GM11168 (cell line): ENCODE measurements around the gene DCXR.

Experiments
- in situ Hi-C: fragments of 300-500 bp; cut with MboI; formaldehyde crosslinking; loops from one replicate; pipeline ENCODE4 v1.12.0; 2022; ENCODE audit warnings: low sequenced_read_pairs; ENCODE audit not compliant: unreplicated experiment

The DCXR gene

GRCh38 chr17:82015311-82015971 is 22.1 kb downstream of the DCXR start:
- in situ Hi-C loops = no loop called here

DNA sequence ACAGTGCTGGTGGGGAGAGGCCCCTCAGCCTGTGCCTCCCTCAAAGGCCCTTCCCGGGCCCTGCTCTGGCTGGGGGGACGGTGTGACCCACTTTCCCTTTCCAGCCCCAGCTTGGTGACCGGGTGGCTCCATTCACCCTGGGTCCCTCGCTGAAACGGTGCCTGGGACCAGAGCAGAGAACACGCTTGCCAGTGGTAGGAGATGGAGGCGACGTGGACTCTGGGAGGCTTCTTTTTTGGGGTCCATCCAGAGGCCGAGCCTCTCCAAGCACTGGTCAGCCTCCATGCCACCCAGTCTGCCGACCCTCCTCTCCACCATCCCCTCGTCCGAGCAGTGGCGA is 22.6 kb downstream of the DCXR start:
- in situ Hi-C loops = no loop called here

DNA sequence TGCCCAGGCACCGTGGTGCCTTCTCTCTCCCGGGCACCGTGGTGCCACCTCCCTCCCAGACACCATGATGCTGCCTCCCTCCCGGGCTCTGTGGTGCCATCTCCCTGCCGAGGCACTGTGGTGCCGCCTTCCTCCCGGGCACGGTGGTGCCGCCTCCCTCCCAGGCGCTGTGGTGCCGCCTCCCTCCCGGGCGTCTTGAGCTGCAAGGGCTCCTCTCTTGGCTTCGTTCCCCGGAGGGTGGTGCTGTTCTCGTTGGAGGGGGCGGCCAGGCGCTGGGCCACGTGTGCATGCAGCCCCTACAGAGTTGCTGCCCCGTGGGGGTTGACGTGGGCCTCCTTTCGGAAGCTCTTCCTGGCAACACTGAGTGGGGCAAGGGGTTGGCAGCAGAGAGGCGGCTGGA is 23.1 kb downstream of the DCXR start:
- in situ Hi-C loops = no loop called here

DNA sequence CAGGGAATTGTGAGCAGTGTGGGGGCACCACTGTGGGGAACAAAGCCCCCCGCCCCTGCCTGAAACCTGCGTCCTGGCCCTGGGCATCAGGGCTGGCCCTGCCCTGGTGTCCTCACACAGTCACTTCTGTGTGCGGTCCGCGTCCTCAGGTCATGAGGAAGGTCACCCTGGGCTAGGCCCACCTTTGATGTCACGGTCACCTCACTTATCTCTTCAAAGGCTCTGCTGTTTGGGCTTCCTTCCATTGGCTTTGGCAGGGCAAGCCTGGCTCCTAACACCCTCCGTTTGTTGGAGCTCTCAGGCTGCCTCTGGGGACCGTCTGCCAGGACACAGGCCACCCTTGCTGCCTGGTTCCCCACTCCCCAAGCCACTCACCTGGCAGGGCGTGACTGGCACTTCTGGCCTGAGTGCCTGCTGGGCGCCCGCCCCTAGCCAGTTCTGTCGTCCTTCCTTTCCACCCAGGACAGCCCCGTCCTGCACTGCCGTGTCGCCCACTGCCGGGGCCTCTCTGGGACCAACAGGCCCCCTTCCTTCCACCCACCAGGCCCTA is 23.6 kb downstream of the DCXR start:
- in situ Hi-C loops = no loop called here

- in situ Hi-C loops = no loop called here
Observed at GRCh38 chr17:82013341-82013740, 24.2 kb downstream of the DCXR start.

DNA sequence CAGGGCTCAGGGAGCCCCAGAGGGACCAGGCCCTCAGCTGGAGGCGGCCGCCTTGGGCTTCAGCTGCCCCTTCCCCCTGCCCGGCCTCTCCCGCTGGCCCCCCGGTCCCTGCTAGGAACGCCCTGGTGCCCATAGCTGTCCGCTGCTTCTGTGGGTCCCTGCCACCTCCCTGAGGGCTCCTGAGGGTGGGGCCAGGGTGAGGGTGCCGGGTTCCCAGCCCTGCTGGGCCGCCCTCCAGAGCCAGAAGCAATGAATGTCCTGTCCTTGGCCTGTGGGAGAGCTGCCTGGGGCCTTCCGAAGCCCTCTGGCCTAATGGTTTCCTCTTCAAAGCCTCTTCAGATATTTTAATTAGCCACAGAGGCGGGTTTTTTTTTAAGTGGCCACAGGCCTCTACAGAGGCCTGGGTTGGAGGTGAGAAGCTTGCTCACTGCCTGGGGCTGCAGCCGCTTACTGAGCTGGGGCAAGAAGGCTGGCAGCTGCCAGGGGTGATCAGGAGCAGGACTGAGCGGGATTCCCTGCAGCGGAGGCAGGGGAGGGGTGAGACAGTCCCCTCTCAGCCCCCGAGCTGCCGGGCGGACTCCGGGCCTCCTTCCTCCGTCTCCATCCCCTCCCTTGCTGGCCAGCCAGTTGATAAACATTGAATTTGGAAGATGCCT is 24.7 kb downstream of the DCXR start:
- in situ Hi-C loops = no loop called here

DNA sequence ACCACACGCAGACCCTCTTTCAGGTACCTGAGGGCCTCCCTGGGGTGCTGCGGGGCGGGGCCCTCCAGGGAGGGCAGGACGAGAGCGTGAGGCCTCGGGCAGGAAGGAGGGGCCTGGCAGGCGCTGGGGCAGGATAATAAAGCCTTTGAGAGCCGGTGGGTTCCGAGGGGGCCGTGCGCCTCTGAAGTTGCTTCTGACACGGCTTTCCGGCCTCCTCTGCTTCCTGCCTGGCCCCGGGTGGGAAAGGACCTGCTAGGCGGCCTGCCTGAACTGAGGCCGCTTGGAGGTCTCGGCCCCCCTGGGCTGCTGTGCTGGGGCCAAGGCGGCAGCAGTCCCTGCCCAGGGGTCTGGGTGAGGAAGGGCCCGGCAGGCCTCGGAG is 25.2 kb downstream of the DCXR start:
- in situ Hi-C loops = no loop called here

- in situ Hi-C loops = no loop called here
Observed at GRCh38 chr17:82011617-82012187, 25.8 kb downstream of the DCXR start.

- in situ Hi-C loops = no loop called here
Observed at GRCh38 chr17:82010575-82011525, 26.6 kb downstream of the DCXR start.

- in situ Hi-C loops = no loop called here
Observed at GRCh38 chr17:82009413-82009812, 28.1 kb downstream of the DCXR start.

DNA sequence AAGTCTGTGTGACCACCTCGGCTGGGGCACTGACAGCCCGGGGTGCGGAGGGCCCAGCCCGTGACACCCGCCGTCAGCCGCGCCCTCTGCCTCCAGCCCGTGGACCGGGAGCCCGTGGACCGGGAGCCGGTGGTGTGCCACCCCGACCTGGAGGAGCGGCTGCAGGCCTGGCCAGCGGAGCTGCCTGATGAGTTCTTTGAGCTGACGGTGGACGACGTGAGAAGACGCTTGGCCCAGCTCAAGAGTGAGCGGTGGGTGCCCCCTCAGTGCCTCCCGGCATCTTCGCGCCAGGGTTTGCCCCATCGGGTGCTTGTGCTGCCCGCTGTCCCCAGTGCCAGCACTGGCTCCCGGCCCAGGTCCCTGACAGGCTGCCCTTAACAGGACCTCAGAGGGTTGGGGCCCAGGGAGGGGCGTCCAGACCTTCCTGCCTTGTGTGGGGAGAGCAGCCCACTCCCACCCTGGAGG is 28.5 kb downstream of the DCXR start:
- in situ Hi-C loops = no loop called here

- in situ Hi-C loops = no loop called here
Observed at GRCh38 chr17:82008258-82008940, 29.1 kb downstream of the DCXR start.

GRCh38 chr17:82007495-82008257 is 29.8 kb downstream of the DCXR start:
- in situ Hi-C loops = no loop called here

DNA sequence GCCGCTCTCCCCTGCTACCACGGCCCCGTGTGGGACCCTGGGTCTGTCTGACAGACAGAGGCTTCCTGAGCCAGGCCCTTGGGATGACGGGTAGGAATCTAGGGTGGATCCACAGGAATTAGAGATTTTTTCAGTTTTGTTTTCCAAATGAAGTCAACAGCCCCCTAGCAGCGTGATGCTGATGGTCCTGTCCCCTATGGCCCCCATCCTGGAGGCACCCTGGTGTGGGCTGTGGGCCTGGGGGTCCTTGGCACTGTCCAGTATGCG is 30.3 kb downstream of the DCXR start:
- in situ Hi-C loops = no loop called here

GRCh38 chr17:82006468-82007227 is 30.8 kb downstream of the DCXR start:
- in situ Hi-C loops = no loop called here

DNA sequence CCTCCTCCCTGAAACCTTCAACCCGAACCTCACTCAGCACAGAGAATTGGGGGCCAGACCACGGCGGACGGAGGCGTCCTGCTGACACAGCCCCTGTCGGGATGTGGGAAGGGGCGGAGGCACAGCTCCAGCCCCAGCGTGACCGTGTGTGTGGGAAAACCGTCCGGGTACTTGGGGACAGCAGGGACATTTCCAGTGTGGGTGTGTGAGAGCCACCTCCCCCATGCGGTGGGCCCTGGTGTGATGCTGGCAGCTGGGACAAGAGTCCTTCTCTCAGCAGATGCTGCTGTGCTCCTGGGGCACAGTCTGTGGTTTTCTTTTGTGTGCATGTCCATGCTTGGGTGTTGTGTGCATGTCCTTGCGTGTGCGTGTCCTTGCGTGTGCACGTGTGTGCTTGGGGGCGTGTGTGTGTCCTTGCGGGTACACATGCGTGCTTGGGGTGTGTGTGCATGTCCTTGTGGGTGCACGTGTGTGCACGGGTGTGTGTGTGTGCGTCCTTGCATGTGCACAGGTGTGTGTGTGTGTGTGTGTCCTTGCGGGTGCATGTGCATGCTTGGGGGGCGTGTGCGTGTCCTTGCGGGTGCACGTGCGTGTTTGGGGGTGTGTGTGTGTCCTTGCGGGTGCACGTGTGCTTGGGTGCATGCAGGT is 31.7 kb downstream of the DCXR start:
- in situ Hi-C loops = no loop called here

DNA sequence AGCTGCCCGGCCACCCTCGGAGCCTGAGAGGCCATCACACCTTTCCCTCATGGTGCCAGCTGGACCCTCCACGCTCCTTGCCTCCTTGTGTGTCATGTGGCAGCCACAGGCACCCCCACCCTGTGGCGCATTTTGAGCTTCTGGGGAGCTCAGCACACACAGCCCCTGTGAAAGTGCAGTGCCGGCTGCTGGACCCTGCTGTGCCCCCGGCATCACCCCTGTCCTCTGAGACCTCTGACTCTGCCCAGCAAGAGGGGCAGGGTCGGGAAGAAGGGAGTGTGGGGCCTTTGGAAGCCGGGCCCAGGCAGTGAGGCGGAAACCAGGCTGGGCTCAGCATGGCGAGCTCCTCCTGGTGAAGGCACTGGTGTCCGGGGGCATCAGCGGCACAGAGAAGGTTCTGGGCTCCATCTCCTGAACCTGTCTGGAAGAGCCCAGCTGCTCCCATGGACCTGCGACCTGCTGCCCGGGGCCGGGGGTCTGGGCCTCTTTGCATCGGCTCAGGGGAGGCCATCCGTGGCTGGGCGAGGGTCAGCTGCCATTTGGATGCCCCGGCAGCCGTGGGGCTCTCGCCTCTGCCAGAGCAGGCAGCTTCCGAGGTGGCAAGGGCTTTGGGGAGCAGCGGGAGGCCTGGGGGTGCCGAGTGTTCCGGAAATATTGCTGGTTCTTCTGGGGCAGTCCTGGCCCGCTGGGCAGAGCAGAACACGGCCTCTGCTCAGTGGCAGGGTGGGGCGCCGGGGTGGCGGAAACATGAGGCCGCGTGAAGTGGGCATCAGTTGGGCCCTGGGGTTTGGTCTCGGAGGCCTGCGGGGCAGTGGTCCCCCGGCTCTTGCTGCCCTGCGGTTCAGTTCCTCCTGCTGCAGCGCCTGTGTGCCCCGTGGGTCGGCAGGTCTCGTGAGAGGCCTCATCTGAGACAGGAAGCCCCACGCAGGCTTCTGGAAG is 32.7 kb downstream of the DCXR start:
- in situ Hi-C loops = no loop called here
